ENCODE results near the gene GZMA.
"Not testable (repeated sequence)": the region's sequence is repeated elsewhere in the genome, so short reads cannot be mapped to it uniquely, and the experiment has no call there.

GZMA gene

DNA sequence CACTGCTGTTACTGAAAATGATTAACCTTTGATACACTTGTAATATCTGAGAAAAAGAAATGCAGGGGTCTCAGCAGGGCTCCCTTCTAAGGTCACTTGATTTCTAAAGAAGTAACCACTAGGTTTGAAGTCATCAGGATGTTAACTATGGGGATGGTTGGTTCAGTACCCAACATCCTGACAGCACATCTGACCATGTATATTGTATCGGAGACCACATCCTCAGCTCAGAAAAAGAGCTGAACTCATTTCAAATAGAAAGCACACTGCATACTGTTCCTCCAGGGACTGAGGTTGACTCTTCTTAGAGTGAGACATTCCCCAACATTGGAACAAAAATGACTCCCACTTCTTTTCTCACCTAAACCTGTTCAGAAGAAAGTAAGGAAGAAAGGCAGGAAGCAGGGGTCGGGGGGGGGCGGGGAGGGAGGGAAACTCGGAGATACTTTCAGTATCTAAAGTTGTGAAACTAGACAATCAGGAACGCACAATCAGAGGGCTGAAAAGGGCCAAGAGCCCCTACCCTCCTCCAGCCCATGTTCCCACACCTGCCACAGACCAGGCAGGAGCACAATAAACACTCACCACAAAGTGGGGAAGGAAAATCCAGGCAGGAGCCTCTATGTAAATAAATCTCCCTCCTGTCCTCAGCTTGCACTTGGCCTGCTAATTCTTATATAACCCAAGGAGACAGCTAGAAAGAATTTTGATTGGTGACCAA is 730 bp upstream of the GZMA start:
- no peak for DNase-seq (ENCODE audit: extremely low read depth, low read depth)
- TF ChIP-seq, protein P1, sequence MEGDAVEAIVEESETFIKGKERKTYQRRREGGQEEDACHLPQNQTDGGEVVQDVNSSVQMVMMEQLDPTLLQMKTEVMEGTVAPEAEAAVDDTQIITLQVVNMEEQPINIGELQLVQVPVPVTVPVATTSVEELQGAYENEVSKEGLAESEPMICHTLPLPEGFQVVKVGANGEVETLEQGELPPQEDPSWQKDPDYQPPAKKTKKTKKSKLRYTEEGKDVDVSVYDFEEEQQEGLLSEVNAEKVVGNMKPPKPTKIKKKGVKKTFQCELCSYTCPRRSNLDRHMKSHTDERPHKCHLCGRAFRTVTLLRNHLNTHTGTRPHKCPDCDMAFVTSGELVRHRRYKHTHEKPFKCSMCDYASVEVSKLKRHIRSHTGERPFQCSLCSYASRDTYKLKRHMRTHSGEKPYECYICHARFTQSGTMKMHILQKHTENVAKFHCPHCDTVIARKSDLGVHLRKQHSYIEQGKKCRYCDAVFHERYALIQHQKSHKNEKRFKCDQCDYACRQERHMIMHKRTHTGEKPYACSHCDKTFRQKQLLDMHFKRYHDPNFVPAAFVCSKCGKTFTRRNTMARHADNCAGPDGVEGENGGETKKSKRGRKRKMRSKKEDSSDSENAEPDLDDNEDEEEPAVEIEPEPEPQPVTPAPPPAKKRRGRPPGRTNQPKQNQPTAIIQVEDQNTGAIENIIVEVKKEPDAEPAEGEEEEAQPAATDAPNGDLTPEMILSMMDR (IDR thresholded peaks at IDR 0.05; ENCODE audit: low read depth, low read length), result no peak

DNA sequence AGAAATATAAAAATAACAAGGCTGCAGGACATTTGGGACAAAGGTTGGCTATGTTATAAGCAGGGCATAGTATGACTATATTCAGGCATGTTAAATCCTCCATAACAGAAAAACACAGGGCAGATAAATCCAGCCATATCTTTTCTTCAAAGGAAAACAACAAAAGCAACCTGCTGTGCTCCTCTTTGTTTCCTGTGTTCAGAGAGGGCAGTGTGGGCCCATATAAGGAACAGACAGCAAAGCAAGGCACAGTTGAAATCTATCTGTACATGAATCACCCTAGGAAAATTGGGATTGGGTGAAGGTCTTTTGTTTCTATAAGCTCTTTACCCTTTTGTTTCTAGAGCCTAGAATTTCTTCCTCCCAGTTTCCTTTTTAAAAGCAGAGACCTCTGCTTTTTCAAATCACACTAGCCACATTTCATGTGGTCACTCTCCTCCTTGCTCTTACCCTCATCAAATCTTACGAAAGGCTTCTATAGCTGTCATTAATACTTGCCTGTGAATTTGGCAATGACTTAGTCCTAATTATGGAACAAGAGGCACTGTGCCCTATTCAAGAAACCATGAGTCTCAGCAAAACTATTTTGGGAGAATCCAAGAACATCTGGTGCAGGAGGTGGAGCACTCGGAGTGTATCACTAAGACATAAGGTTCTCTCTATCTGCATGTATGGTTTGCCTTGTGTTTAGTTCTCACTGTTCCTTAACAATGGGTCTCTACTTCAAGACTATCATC is 1.8 kb downstream of the GZMA start:
- no peak for DNase-seq (ENCODE audit: extremely low read depth, low read depth)
- TF ChIP-seq, protein P1 (IDR thresholded peaks at IDR 0.05; ENCODE audit: low read depth, low read length), result no peak

DNA sequence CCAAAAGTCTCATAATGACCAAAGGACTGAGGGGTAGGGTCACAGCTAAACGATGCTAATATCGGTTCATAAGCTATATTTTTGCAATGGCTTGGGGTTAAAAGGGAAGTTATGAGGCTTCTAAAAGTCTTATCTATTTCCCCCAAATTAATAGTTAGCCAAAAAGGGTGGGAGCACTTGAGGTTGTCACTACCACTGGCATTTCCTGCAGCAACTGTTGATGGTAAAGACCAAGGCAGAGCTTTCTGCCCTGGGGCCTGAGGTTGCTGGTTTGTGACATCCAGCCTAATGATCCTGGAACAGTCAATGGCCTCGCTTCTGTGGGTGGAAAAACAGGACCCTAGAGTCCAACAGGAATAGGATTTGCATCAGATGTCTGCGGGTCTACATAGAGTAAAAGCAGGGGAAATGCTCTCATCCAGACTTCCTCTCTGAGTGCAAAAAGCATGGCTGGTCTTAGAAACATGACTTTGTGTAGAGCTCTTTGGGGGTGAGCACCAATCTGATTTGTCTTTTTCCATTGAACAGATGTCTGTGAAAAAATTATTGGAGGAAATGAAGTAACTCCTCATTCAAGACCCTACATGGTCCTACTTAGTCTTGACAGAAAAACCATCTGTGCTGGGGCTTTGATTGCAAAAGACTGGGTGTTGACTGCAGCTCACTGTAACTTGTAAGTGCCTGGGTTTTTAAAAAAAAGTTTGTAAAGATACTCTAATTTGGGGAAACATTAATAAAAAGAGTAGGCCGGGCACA is 2.7 kb downstream of the GZMA start:
- TF ChIP-seq, protein P1 (IDR thresholded peaks at IDR 0.05; ENCODE audit: low read depth, low read length), result no peak
- no peak for DNase-seq (ENCODE audit: extremely low read depth, low read depth)

DNA sequence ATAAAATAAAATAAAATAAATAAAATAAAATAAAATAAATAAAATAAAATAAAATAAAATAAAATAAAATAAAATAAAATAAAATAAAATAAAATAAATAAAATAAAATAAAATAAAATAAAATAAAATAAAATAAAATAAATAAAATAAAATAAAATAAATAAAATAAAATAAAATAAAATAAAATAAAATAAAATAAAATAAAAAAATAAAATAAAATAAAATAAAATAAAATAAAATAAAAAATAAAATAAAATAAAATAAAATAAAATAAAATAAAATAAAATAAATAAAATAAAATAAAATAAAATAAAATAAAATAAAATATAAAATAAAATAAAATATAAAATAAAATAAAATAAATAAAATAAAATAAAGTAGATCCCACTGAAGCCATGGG is 3.5 kb downstream of the GZMA start:
- DNase-seq (ENCODE audit: extremely low read depth, low read depth), result not testable (repeated sequence)

DNA sequence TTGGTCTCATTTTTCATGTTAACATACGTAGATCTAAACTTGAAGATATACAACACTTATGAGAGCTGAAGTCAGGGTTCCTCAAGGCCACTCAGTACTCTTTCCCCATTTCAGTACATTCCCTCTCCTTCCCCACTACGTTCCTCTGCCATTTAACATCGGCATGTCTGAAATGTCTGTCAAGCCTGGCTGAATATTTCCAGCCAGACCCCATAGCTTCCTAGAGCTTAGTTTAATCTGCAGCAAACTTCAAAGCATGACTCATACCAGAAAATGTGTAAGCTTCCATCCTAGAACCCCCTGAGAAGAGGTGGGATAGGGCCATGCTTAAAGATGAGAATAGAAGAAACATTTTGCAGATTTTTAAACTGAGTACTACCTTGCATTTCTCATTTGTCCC is 6.2 kb downstream of the GZMA start:
- TF ChIP-seq, protein P1 (IDR thresholded peaks at IDR 0.05; ENCODE audit: low read depth, low read length), result no peak
- DNase-seq (ENCODE audit: extremely low read depth, low read depth), result no peak

DNA sequence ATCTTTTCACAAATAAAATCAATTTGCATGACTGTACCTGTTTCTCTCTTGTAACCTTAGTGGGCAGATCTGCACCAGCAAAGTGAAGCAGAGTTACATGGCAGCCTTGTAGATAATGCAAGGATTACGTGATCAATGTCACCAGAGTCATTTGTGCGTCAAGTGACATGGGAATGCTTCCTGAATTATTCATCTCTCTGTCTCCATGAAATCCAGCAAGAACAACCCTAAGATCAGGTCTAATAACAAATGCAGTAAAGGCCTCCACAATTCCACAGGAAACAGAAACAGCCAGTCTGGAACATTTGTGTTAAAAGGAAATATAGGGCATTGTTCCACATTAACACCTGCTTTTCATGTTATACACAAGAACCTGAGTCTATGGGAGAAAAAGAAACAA is 7.8 kb downstream of the GZMA start:
- DNase-seq (ENCODE audit: extremely low read depth, low read depth), result no peak
- TF ChIP-seq, protein P1 (IDR thresholded peaks at IDR 0.05; ENCODE audit: low read depth, low read length), result no peak

DNA sequence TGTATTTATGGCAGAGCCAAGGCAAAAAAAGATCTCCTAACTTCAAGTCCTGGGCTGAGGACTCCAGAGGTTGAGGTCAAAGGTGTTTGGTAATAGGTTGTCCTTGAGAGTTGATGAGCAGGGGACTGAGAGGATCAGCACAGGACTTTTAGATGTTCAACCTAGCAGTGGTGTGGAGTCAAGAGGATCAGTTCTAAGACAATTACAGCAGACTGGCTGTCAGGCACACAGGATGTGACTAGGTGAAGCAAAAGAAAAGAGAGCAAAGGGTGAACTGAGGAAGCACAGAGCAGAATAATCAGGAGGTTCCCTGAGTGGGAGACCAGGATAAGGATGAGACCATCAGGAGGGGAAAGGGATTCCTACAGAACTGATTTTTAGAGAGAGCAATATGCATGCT is 10.9 kb downstream of the GZMA start:
- no peak for DNase-seq (ENCODE audit: extremely low read depth, low read depth)
- TF ChIP-seq, protein P1 (IDR thresholded peaks at IDR 0.05; ENCODE audit: low read depth, low read length), result no peak

Data from AG09319 (cell line).